OCI-LY7 (cell line): ENCODE measurements around the gene CDKAL1. TPM values are rescaled to one million over a fixed set of nuclear protein-coding genes. Genes with fewer than 3 reads are reported as not detected.

Experiments used
- BruUV-seq: library from RNA; stranded (reverse); fragments of 400-500 nt; replicated peaks from 2 replicates; lab custom pipeline; 2021; lab: Mats Ljungman, UMichigan
- CTCF ChIA-PET: fragments of 300-600 bp; sonication (Branson Sonifier 250); formaldehyde crosslinking; loops from one replicate; lab custom pipeline; 2022; ENCODE audit warnings: antibody characterized with exemption; ENCODE audit not compliant: unreplicated experiment; lab: Charles Lee
- POLR2A ChIA-PET: fragments of 300-600 bp; sonication (Branson Sonifier 250); formaldehyde crosslinking; loops from one replicate; lab custom pipeline; 2022; ENCODE audit warnings: antibody characterized with exemption; lab: Charles Lee
- DNase-seq: peaks from one replicate; pipeline ENCODE4 v3.0.0-alpha.2; 2015; ENCODE audit warnings: low spot score
- H2AFZ ChIP-seq: fragments of 200-600 bp; sonication (generic), shearing (Covaris generic); 2 replicates; pipeline ENCODE4 v1.6.1; 2014; ENCODE audit warnings: mild to moderate bottlenecking, antibody characterized with exemption, low read length, moderate library complexity
- H3K27ac ChIP-seq: fragments of 200-600 bp; sonication (generic); 2 replicates; pipeline ENCODE4 v1.5.1; 2014; ENCODE audit warnings: mixed run types, low read depth, mild to moderate bottlenecking, moderate library complexity, low read length, inconsistent platforms; ENCODE audit not compliant: poor library complexity, severe bottlenecking
- H3K36me3 ChIP-seq: fragments of 200-600 bp; sonication (generic); 2 replicates; pipeline ENCODE4 v1.6.1; 2014; ENCODE audit warnings: mild to moderate bottlenecking, antibody characterized with exemption, low read length, moderate library complexity, mixed read lengths; ENCODE audit not compliant: insufficient read depth
- H3K4me1 ChIP-seq: fragments of 200-600 bp; sonication (generic); 2 replicates; pipeline ENCODE4 v1.5.1; 2014; ENCODE audit warnings: mild to moderate bottlenecking, low read length; ENCODE audit not compliant: insufficient read depth, poor library complexity, severe bottlenecking
- H3K4me2 ChIP-seq: fragments of 200-600 bp; sonication (generic); 2 replicates; pipeline ENCODE4 v1.6.1; 2014; ENCODE audit warnings: mild to moderate bottlenecking, low read length
- H3K4me3 ChIP-seq: fragments of 200-600 bp; sonication (generic); 2 replicates; pipeline ENCODE4 v1.5.1; 2014; ENCODE audit warnings: mild to moderate bottlenecking, low read depth, low read length; ENCODE audit not compliant: poor library complexity, severe bottlenecking
- H3K79me2 ChIP-seq: fragments of 200-600 bp; sonication (generic); 2 replicates; pipeline ENCODE4 v1.6.1; 2016; ENCODE audit warnings: low read depth, mild to moderate bottlenecking, low read length, moderate library complexity, mixed read lengths; ENCODE audit not compliant: insufficient read depth
- H3K9me2 ChIP-seq: fragments of 200-600 bp; sonication (generic); 2 replicates; pipeline ENCODE4 v1.6.1; 2016; ENCODE audit warnings: mild to moderate bottlenecking, low read length, mixed read lengths; ENCODE audit not compliant: insufficient read depth
- H3K9me3 ChIP-seq: fragments of 200-600 bp; sonication (generic); 2 replicates; pipeline ENCODE4 v1.6.1; 2014; ENCODE audit warnings: mild to moderate bottlenecking, mixed run types, low read length, mixed read lengths
- H4K20me1 ChIP-seq: fragments of 200-600 bp; sonication (generic); 2 replicates; pipeline ENCODE4 v1.6.1; 2014; ENCODE audit warnings: mild to moderate bottlenecking, antibody characterized with exemption, low read length, moderate library complexity, mixed read lengths; ENCODE audit not compliant: insufficient read depth
- EZH2phosphoT487 ChIP-seq: fragments of 200-600 bp; sonication (generic); IDR thresholded peaks from 2 replicates; pipeline ENCODE4 v1.6.1; 2018; ENCODE audit warnings: low read depth, borderline replicate concordance, mild to moderate bottlenecking, mixed run types, antibody characterized with exemption, low read length, moderate library complexity, mixed read lengths
- intact Hi-C: fragments of 100-400 bp; cut with micrococcal nuclease; formaldehyde crosslinking; loops from one replicate; pipeline ENCODE4 v1.10.0; 2022; ENCODE audit not compliant: unreplicated experiment
- total RNA-seq, 2 experiments: library from RNA; depleted of rRNA in 1 of 2; stranded (reverse); fragments of >200 nt in 1 of 2; shearing (Covaris generic) in 1 of 2; gene quantifications; 2 replicates each; pipeline ENCODE4 v1.2.3, GENCODE V29; 2014 to 2022
- TF ChIP-seq, protein P1 (sequence below): fragments of 200-600 bp; sonication (generic); conservative IDR thresholded peaks from 2 replicates; pipeline ENCODE4 v1.5.1; 2014; ENCODE audit warnings: mild to moderate bottlenecking, antibody characterized with exemption, low read length, moderate library complexity, mixed read lengths

Gene CDKAL1
- total RNA-seq, 2 experiments from 2014 or later = 19.9 to 21.1 TPM

DNA sequence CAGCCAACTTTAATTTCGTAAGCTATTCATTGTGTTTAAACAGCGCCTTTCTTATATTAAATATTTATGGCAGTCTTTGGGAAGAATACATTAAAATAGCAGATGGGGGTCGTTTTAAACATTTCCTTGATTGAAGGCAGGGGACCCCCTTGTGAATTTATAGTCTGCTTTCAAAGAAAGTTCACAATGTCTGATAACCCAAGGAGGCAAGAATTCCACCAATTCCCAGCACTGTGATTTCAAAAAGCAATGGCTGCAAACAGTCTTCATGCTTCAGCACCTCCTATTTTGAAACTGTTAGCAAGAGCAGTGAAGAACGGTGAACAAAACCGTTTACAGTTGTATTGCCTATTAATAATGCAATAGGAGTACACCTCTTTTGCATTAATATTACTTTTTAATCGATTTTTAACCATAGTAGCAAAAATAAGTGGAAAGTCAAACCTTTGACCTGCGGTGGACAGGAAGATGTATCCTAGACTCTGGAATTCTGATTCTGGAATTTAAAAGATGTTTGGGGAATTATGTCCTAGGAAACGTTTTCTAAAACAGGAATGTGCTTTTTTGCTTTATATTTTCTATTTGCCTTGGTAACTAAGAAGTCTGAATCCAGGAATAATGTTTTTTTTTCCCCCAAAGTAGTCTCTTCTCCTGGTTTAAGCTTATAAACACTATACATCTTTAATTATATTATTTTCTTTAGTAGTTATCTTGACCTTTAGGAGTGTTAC, 393.0 kb downstream of the CDKAL1 start:
- no peaks in the 10 kb centered on the region for H3K9me2 ChIP-seq
- DNase-seq = no peak
- H3K4me3 ChIP-seq = no peak overlapping the region
- H2AFZ ChIP-seq = no peak overlapping the region
- H3K9me3 ChIP-seq = no peaks in the 10 kb centered on the region
- no peaks in the 10 kb centered on the region for H3K4me1 ChIP-seq
- BruUV-seq = no TSS peak
- no peaks in the 10 kb centered on the region for H3K79me2 ChIP-seq
- POLR2A ChIA-PET = no interaction called here
- no peaks in the 10 kb centered on the region for H3K36me3 ChIP-seq
- TF ChIP-seq, protein P1, sequence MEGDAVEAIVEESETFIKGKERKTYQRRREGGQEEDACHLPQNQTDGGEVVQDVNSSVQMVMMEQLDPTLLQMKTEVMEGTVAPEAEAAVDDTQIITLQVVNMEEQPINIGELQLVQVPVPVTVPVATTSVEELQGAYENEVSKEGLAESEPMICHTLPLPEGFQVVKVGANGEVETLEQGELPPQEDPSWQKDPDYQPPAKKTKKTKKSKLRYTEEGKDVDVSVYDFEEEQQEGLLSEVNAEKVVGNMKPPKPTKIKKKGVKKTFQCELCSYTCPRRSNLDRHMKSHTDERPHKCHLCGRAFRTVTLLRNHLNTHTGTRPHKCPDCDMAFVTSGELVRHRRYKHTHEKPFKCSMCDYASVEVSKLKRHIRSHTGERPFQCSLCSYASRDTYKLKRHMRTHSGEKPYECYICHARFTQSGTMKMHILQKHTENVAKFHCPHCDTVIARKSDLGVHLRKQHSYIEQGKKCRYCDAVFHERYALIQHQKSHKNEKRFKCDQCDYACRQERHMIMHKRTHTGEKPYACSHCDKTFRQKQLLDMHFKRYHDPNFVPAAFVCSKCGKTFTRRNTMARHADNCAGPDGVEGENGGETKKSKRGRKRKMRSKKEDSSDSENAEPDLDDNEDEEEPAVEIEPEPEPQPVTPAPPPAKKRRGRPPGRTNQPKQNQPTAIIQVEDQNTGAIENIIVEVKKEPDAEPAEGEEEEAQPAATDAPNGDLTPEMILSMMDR = no peak
- no peak for TF ChIP-seq EZH2phosphoT487
- H3K4me2 ChIP-seq = no peak overlapping the region
- no peaks in the 10 kb centered on the region for H4K20me1 ChIP-seq
- CTCF ChIA-PET = no interaction called here
- intact Hi-C loops = no loop called here
- no peak overlapping the region for H3K27ac ChIP-seq

DNA sequence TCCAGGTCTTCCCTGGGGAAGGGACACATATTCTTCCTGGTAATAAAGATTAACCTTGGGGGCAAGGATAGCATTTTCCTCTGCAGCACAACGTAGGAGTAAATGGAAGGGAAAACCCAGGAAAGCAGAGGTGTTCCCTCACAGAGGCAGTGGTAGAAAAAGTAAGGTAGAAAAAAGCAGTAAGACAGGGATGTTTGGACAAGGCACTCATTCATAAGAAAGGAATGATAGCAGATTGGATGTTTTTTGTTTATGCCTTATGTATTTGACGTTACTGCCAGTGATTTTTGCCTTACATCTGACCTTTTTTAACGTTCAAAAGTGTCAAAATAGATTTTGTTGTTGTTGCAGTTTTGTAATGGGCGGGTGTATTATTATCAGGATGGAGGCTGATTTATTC, 395.0 kb downstream of the CDKAL1 start:
- H3K4me2 ChIP-seq = no peak overlapping the region
- no peak overlapping the region for H2AFZ ChIP-seq
- intact Hi-C loops = no loop called here
- H3K79me2 ChIP-seq = no peaks in the 10 kb centered on the region
- no peak overlapping the region for H3K27ac ChIP-seq
- H3K4me3 ChIP-seq = no peak overlapping the region
- H4K20me1 ChIP-seq = no peaks in the 10 kb centered on the region
- CTCF ChIA-PET = no interaction called here
- H3K36me3 ChIP-seq = no peaks in the 10 kb centered on the region
- H3K9me2 ChIP-seq = no peaks in the 10 kb centered on the region
- no peak for DNase-seq
- POLR2A ChIA-PET = interaction anchor here (0.6 to 0.7 kb wide), 2 partner anchors 17 to 532 kb away, joined by 3 to 4 read pairs; no protein-coding TSS in a partner anchor
- BruUV-seq = no TSS peak
- no peaks in the 10 kb centered on the region for H3K4me1 ChIP-seq
- TF ChIP-seq EZH2phosphoT487 = no peak
- TF ChIP-seq, protein P1 = no peak
- H3K9me3 ChIP-seq = no peaks in the 10 kb centered on the region

DNA sequence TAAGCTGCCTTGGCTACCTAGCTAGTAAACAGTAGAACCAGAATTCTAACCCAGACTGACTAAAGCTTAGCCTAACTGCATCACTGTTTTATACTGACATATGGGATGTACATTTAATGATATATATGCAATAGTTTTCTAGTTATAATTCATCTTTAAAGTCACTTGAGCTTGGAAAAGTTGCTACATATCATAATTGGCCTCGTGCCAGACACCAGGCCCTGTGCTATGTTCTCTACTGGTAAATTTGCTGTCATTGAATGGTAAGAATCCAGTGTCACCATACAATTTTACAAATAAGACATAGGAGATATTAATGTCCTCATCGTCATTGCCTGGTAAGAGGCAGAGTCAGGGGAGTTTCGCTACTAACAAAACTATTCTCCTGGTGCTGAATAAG, 396.8 kb downstream of the CDKAL1 start:
- CTCF ChIA-PET = no interaction called here
- no peaks in the 10 kb centered on the region for H3K79me2 ChIP-seq
- no peak overlapping the region for H3K27ac ChIP-seq
- H3K4me2 ChIP-seq = no peak overlapping the region
- no TSS peak for BruUV-seq
- no peaks in the 10 kb centered on the region for H3K9me3 ChIP-seq
- no peak overlapping the region for H2AFZ ChIP-seq
- intact Hi-C loops = no loop called here
- POLR2A ChIA-PET = interaction anchor here (1.0 to 1.3 kb wide), 2 partner anchors 11 to 289 kb away, joined by 4 read pairs; no protein-coding TSS in a partner anchor
- TF ChIP-seq EZH2phosphoT487 = no peak
- TF ChIP-seq, protein P1 = no peak
- no peaks in the 10 kb centered on the region for H3K36me3 ChIP-seq
- H3K4me1 ChIP-seq = no peaks in the 10 kb centered on the region
- H3K4me3 ChIP-seq = no peak overlapping the region
- no peaks in the 10 kb centered on the region for H4K20me1 ChIP-seq
- DNase-seq = no peak
- no peaks in the 10 kb centered on the region for H3K9me2 ChIP-seq
